ENCODE data around the gene SRGAP1. TPM values are rescaled to one million over a fixed set of nuclear protein-coding genes. Genes with fewer than 3 reads are reported as not detected.
A peak's percentile ranks its signal among the peaks of the same experiment; 100 is the strongest.

The SRGAP1 gene
- total and polyA plus RNA-seq, 2 of the 4 experiments (the other 2 are of a cell fraction), result 10.0 to 10.2 TPM

- peak; percentile 67 for ATAC-seq (ENCODE audit: low read depth)
- Histone ChIP-seq H3K4me2 (ENCODE audit: low read depth, low read length) (no peak overlapping the region), H2AK5ac (ENCODE audit: low read depth, low read length) (0 out of 2 replicates have a peak overlapping the region, but pooled peaks have one; percentile 54), H3K27me3 (ENCODE audit: control insufficient read depth, insufficient read depth, low read length) (no peaks in the 10 kb centered on the region), H2BK20ac (ENCODE audit: low read depth, low read length) (0 out of 2 replicates have a peak overlapping the region, but pooled peaks have one; percentile 24), H4K5ac (ENCODE audit: low read depth, low read length) (no peak overlapping the region), H3K9me3 (ENCODE audit: control insufficient read depth, insufficient read depth, low read length) (no peaks in the 10 kb centered on the region), H3K36me3 (ENCODE audit: control insufficient read depth, insufficient read depth, low read length) (peaks cover 5% of the 10 kb centered on the region), H2AK9ac (replicated peaks; ENCODE audit: low read depth, low read length, poor library complexity) (no peak overlapping the region), H3K27ac (ENCODE audit: insufficient read depth, low read length) (0 out of 2 replicates have a peak overlapping the region, but pooled peaks have one; percentile 35), H2BK5ac (ENCODE audit: low read depth, low read length, poor library complexity, severe bottlenecking) (peak overlapping the region; percentile 30), H2BK15ac (ENCODE audit: low read depth, low read length) (no peak overlapping the region), H4K20me1 (ENCODE audit: insufficient read depth, low read length) (peaks cover 36% of the 10 kb centered on the region), H3K4me1 (ENCODE audit: control insufficient read depth, insufficient read depth, low read length) (peaks cover 16% of the 10 kb centered on the region), H4K91ac (ENCODE audit: insufficient read depth, low read depth, low read length) (0 out of 2 replicates have a peak overlapping the region, but pooled peaks have one; percentile 44), H3K9ac (ENCODE audit: low read depth, low read length) (no peak overlapping the region), H4K8ac (ENCODE audit: low read depth in 2 of 2, low read length in 2 of 2) (0 out of 4 replicates have a peak overlapping the region, but pooled peaks of 1 of the 2 experiments have one; percentile 17), H3K56ac (ENCODE audit: extremely low read depth, insufficient read depth, low read length) (0 out of 2 replicates have a peak overlapping the region, but pooled peaks have one; percentile 10), H3K9me1 (ENCODE audit: insufficient read depth, low read length) (peaks cover 20% of the 10 kb centered on the region), H3K79me1 (ENCODE audit: low read depth in 1 of 2, low read length in 2 of 2) (peaks cover 22 to 67% of the 10 kb centered on the region in 2 experiments; a peak in 3 of 4 replicates), H3K4me3 (ENCODE audit: insufficient read depth, low read depth, low read length) (no peak overlapping the region), H2BK120ac (ENCODE audit: low read depth, low read length) (no peak overlapping the region), H3K14ac (replicated peaks; ENCODE audit: low read depth, low read length) (no peak overlapping the region), H2AFZ (replicated peaks; ENCODE audit: low read length, poor library complexity) (peak overlapping the region; percentile 32), H3K23ac (ENCODE audit: low read depth, low read length) (peak overlapping the region; percentile 30; the same call in 1 of the 2 replicates), H3K18ac (ENCODE audit: low read depth, low read length) (no peak overlapping the region), H3K4ac (ENCODE audit: low read depth, low read length) (peak overlapping the region; percentile 44; the same call in 1 of the 2 replicates)
- no CpG with 5 or more reads among the region's 3 CpGs for WGBS, 2 experiments (ENCODE audit: extremely low coverage in 2 of 2, insufficient read length in 1 of 2)
- no TSS peak for BruUV-seq (replicated peaks)
- POLR2A ChIA-PET (ENCODE audit: unreplicated experiment), result no interaction called here
- intact Hi-C loops (cut with micrococcal nuclease), result no loop called here
- dilution Hi-C loops (cut with HindIII; ENCODE audit: low sequenced_read_pairs, unreplicated experiment), result no loop called here
- TF ChIP-seq CHD1 (IDR thresholded peaks at IDR 0.05; ENCODE audit: low read depth, low read length) (no peak), CTCF (conservative IDR thresholded peaks at IDR 0.05; ENCODE audit: low read depth, low read length) (no peak), MXI1 (IDR thresholded peaks at IDR 0.05; ENCODE audit: borderline replicate concordance, low read depth, low read length) (no peak), RCOR1 (IDR thresholded peaks at IDR 0.05; ENCODE audit: insufficient replicate concordance, low read length) (no peak), FOS (IDR thresholded peaks at IDR 0.05; ENCODE audit: low read depth, low read length) (no peak), NFE2L2 (IDR thresholded peaks at IDR 0.05; ENCODE audit: low read depth, low read length) (no peak), MAFK (IDR thresholded peaks at IDR 0.05; ENCODE audit: low read depth, low read length) (peak; percentile 86), RAD21 (IDR thresholded peaks at IDR 0.05; ENCODE audit: low read length) (no peak), POLR2A (IDR thresholded peaks at IDR 0.05; ENCODE audit: low read depth, low read length) (no peak)
- in situ Hi-C loops (cut with MboI; ENCODE audit: low sequenced_read_pairs), result no loop called here
- no peak for DNase-seq
- CTCF ChIA-PET, result no interaction called here
Measured at GRCh38 chr12:63961543-63961942, 117.0 kb downstream of the SRGAP1 start.
